Measurements from ENCODE around the gene SLC39A11. TPM values are rescaled to one million over a fixed set of nuclear protein-coding genes. Genes with fewer than 3 reads are reported as not detected.

Gene SLC39A11
- total RNA-seq, 2 donors from 2014 or later, result 18.1 to 20.1 TPM

GRCh38 chr17:73007407-73007806, 85.1 kb downstream of the SLC39A11 start:
- H3K9ac ChIP-seq (ENCODE audit: extremely low read depth, low read length, poor library complexity, severe bottlenecking), result no peak overlapping the region
- DNase-seq, result no peak
- no peak overlapping the region for H3K4me3 ChIP-seq (ENCODE audit: low read length)
- no peaks in the 10 kb centered on the region for H3K9me3 ChIP-seq (ENCODE audit: control insufficient read depth, low read length)
- H3K9me3 Mint-ChIP-seq, result peaks cover 2% of the 10 kb centered on the region
- peaks cover 3% of the 10 kb centered on the region for H3K27me3 Mint-ChIP-seq (ENCODE audit: insufficient read depth)
- H3K27ac Mint-ChIP-seq, result no peak overlapping the region
- no peaks in the 10 kb centered on the region for H3K36me3 ChIP-seq (ENCODE audit: control insufficient read depth, insufficient read depth, low read length)
- H3K4me1 Mint-ChIP-seq, result no peaks in the 10 kb centered on the region
- no peaks in the 10 kb centered on the region for H3K27me3 ChIP-seq (ENCODE audit: control insufficient read depth, insufficient read depth, low read length, poor library complexity, severe bottlenecking)
- no peak overlapping the region for H3K4me3 Mint-ChIP-seq
- no peaks in the 10 kb centered on the region for H3K4me1 ChIP-seq (ENCODE audit: control insufficient read depth, insufficient read depth, low read length)
- no peak for TF ChIP-seq CTCF (conservative IDR thresholded peaks at IDR 0.05)
- WGBS, 2 experiments (ENCODE audit: insufficient coverage in 1 of 2, insufficient read length in 1 of 2), result 88 to 92% methylated on average over 7 of the region's 7 CpGs
- no peaks in the 10 kb centered on the region for H3K36me3 Mint-ChIP-seq (ENCODE audit: low read depth)
- no peak overlapping the region for H3K27ac ChIP-seq (ENCODE audit: low read depth, low read length)

GRCh38 chr17:73005360-73005759, 87.1 kb downstream of the SLC39A11 start:
- WGBS, 2 experiments (ENCODE audit: insufficient coverage in 1 of 2, insufficient read length in 1 of 2), result 89 to 90% methylated on average over 8 of the region's 8 CpGs
- H3K4me3 ChIP-seq (ENCODE audit: low read length), result no peak overlapping the region
- Mint-ChIP-seq H3K27me3 (ENCODE audit: insufficient read depth) (peaks cover 3% of the 10 kb centered on the region), H3K27ac (no peak overlapping the region), H3K4me1 (no peaks in the 10 kb centered on the region), H3K4me3 (no peak overlapping the region), H3K9me3 (peaks cover 2% of the 10 kb centered on the region), H3K36me3 (ENCODE audit: low read depth) (no peaks in the 10 kb centered on the region)
- TF ChIP-seq CTCF (conservative IDR thresholded peaks at IDR 0.05), result no peak
- H3K27me3 ChIP-seq (ENCODE audit: control insufficient read depth, insufficient read depth, low read length, poor library complexity, severe bottlenecking), result no peaks in the 10 kb centered on the region
- DNase-seq, result peak; percentile 27
- no peaks in the 10 kb centered on the region for H3K9me3 ChIP-seq (ENCODE audit: control insufficient read depth, low read length)
- H3K36me3 ChIP-seq (ENCODE audit: control insufficient read depth, insufficient read depth, low read length), result no peaks in the 10 kb centered on the region
- H3K27ac ChIP-seq (ENCODE audit: low read depth, low read length), result no peak overlapping the region
- H3K9ac ChIP-seq (ENCODE audit: extremely low read depth, low read length, poor library complexity, severe bottlenecking), result no peak overlapping the region
- H3K4me1 ChIP-seq (ENCODE audit: control insufficient read depth, insufficient read depth, low read length), result no peaks in the 10 kb centered on the region

GRCh38 chr17:73003487-73003886, 89.0 kb downstream of the SLC39A11 start:
- Histone ChIP-seq H3K9me3 (ENCODE audit: control insufficient read depth, low read length) (no peaks in the 10 kb centered on the region), H3K4me3 (ENCODE audit: low read length) (no peak overlapping the region), H3K9ac (ENCODE audit: extremely low read depth, low read length, poor library complexity, severe bottlenecking) (no peak overlapping the region), H3K27me3 (ENCODE audit: control insufficient read depth, insufficient read depth, low read length, poor library complexity, severe bottlenecking) (no peaks in the 10 kb centered on the region), H3K4me1 (ENCODE audit: control insufficient read depth, insufficient read depth, low read length) (no peaks in the 10 kb centered on the region), H3K36me3 (ENCODE audit: control insufficient read depth, insufficient read depth, low read length) (no peaks in the 10 kb centered on the region), H3K27ac (ENCODE audit: low read depth, low read length) (no peak overlapping the region)
- peaks cover 3% of the 10 kb centered on the region for H3K27me3 Mint-ChIP-seq (ENCODE audit: insufficient read depth)
- H3K36me3 Mint-ChIP-seq (ENCODE audit: low read depth), result no peaks in the 10 kb centered on the region
- no peaks in the 10 kb centered on the region for H3K4me1 Mint-ChIP-seq
- TF ChIP-seq CTCF (conservative IDR thresholded peaks at IDR 0.05), result peak; percentile 36
- H3K4me3 Mint-ChIP-seq, result no peak overlapping the region
- peak; percentile 64 for DNase-seq
- no peak overlapping the region for H3K27ac Mint-ChIP-seq
- 66 to 68% methylated on average over 6 of the region's 6 CpGs for WGBS, 2 experiments (ENCODE audit: insufficient coverage in 1 of 2, insufficient read length in 1 of 2)
- peaks cover 2% of the 10 kb centered on the region for H3K9me3 Mint-ChIP-seq
